NCI-H187 (cell line): ENCODE results near the gene NCK2.

Experiments used
- DNase-seq, 2 experiments: peaks; one replicate each; lab custom pipeline; 2025; lab: John Stamatoyannopoulos, UW

The NCK2 gene

DNA sequence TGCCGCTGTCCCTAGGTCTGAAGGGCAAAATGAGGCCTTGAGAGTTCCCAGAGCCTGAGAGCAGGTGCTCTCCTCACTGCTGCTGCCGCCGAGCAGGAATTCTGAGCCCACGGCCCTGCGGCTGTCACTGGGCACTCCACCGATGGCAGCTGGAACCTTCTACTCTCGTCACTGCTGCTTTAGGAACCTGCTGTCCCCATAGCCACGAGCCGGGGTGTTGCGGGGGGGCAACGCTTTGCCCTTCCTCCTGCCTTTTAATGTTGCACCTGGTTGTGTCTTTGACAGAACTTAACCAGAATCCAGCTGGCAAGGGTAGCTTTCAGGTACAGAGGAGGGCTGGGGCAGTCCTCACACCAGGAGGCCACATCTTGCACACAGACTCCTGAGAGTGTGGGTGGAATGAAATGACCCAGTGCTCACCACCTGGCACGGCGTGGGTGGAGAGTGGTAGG is 32.3 kb downstream of the NCK2 start:
- DNase-seq: no peak

DNA sequence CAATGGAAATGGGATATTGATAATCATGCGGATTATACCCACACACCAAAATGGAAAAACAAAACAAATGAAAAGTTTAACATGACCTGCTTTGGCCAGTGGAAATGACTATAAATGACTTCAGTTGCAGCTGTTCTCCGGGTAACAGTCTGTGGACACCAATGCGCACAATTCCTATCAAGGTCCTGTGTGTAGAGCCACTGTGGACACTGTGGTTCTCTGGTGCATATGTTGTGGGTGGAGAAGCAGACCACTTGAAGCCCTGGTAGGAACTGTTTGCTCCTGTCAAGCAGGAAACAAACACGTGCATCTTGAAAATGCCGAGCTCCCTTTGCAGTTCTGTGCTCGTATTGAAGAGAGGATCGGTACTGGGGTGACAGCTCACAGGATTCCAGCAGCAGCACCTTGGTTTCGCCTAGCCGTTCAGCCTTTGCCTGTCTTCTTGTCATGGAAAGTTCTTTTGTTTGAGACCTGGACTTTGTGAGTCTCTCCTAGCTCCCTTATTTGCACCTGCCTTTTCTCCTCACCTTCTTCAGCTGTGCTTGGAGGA is 32.9 kb downstream of the NCK2 start:
- no peak for DNase-seq

DNA sequence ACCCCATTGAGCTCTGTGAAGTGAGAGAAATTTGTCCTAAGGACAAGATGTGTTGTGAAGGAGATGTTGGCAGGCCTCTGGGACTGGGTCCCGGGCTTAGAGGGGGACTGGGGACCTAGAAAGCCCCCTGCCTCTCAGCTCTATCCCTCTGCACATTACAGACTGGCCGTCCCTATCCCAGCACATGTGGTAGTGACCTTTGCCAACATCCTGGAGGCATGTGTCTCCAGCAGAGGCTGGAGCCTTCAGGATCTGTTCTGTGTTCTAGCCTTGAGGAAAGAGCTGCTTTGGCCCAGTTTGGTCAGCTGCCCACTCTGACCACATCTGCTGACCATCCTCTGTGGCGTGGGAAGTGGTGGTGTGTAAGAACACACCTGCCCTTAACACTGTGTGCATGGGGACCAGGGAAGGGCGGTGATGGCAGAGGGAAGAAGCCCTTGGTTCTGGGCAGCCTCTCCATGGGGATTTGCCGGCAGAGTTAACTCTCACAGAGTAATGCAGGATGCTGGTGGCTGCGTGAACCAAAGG is 33.4 kb downstream of the NCK2 start:
- no peak for DNase-seq

DNA sequence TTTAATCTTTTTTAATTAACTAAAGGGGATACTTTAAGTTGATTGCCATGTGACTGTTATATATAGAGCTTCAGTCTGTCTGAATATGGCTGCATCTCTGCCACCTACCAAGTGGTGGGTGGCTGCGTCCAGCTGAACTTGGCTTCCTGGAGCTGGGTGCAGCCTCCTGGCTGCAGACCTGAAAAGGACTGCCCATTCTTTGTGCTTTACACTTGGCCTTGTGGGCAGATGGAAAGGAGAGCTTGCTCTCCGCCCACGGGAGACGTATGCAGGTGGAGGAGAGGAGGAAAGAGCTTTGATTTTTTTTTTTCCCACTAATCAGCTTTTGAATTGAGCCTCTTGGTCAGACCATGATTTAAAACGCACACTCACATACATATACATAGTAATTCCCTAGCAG is 34.7 kb downstream of the NCK2 start:
- DNase-seq: no peak

DNA sequence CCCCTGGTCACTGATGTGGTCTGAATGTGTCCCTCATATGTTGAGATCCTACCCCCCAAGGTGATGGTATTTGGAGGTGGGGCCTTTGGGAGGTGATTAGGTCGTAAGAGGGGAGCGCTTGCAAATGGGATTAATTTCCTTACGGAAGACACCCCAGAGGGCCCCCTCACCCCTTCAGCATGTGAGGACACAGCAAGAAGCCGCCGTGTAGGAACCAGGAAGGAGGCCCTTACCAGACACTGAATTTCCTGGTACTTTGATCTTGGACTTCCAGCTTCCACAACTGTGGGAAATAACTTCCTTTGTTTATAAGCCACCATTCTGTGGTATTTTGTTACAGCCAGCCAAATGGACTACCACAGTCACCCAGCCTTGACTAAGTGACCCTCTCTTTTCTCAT is 35.9 kb downstream of the NCK2 start:
- no peak for DNase-seq

DNA sequence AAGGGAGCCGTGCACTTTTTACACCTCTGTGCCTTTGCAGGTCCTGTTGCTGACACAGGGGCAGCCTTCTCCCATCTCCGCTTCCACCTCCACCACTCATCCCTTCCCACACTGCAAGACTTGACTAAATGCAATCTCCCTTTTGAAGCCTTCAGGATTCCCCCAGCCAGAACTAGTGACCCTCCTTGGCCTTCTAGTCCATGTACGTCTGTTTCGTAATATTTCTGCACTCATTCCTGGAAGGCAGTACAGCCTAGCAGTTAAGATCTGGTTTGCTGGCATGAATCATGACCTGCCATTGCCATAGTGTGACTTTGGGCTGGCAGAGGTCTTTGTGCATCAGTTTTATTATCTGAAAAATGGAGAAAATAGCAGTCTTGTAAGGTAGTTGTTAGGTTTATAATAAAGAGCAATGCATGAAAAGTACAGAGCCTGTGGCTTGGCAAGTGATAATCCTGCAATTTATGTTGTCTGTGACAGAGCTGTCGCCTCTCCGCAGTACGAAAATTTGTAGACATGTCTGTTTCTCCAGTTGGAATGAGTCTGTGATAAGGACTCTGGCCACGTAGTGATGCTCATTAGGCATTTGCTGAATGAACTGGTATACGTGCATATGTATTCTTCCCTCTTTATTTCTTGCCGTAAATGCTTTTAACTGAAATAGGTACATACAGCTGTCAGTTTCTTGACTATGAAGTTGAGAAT is 36.7 kb downstream of the NCK2 start:
- DNase-seq: no peak

DNA sequence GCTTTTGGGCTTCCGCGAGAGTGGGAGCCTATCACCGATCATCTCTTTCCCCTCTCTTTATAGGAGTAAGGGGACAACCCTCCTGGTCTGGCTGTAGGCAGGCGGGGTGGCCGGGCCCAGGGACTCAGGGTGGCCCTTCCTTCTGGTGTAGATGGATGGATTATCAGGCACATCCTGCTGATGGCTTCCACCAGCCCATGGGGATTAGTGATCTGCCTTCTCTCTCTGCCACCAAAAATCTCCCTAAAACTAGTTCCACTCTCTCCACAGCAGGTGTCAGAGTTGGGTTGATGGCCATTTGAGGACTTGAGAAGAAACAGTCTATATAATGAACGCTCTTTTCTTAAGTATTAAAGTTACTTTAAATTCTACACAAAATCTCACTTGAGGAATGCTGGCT is 37.4 kb downstream of the NCK2 start:
- no peak for DNase-seq

DNA sequence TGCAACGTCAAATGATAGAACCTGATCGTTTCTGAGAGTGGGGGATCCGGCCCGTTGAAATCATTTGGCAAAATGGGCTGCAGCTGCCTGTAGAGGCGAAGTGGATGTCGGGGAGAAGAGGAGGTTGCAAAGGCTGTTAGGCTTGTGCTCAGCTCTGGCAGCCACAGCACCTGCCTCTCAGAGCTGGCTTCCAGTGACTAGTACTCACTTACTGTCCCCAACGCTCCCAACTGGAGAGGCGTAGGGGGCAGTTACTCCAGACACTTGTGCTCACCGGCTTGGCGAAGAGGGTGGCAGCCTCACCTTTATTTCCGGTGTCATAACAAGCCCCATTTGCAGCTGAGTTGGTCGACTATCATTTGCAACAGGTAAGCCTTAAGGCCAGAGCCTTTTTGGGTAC is 37.9 kb downstream of the NCK2 start:
- DNase-seq: peak in 1 of 2 experiments; percentile 49

DNA sequence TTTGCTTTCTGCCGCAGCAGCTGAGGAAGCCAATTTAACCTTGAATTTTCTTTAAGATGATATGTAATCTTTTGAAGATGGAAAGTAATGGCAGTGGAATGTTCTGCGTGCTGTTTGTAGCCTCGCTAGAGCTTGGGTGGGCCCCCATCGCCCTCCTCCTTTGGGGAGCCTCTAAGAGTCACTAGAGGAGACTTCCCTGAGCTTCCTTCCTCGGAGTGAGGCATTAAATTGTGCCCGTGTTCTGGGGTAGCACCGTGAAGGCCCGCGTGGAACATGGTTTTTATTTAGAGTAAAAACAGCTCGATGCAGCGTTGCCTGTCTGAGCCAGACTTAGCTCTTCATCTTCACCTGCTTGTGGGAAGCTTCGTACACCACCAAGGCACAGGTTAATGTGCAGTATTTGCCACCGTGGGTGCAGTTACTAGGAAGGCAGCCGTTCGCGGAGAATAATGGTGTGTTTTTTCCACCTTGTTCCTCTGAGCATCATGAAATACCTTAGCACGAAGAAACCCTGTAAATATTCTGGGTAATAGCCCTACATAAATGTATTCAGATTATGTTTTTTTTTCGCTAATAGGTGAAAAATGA is 38.5 kb downstream of the NCK2 start:
- DNase-seq: no peak

DNA sequence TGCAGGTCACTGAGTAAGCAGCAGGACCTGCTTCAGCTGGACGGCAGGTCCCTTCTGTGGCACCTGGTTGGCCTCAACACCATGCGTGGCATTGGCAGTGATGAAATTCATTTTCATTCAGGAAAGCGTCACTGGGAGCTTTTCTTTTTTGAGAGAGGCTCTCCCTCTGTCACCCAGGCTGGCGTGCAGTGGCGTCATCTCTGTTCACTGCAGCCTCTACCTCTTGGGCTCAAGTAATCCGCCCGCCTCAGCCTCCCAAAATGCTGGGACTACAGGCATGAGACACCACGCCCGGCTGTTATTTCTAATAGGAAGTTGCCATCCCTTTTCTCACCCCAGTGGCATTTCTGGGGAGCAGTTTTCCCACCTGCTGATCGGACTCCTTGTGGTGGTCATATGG is 39.3 kb downstream of the NCK2 start:
- no peak for DNase-seq

DNA sequence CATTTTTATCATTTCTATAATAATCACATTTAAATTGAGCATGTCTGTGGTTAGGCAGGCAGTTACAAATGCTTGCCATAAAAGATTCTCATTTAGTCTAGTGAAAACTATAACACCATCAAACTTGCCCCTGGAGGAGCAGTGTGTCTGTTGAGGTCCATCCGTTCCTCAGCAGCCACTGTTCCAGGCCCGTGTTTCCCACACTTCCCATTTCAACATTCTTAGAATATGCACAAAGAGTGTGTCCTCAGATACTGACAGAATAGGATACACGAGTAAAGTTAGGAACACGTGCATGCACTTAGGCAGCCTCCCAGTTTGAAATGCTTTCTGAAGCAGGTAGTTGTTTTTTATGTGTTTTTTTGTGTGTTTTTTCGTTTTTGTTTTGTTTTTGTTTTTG is 39.9 kb downstream of the NCK2 start:
- DNase-seq: no peak

DNA sequence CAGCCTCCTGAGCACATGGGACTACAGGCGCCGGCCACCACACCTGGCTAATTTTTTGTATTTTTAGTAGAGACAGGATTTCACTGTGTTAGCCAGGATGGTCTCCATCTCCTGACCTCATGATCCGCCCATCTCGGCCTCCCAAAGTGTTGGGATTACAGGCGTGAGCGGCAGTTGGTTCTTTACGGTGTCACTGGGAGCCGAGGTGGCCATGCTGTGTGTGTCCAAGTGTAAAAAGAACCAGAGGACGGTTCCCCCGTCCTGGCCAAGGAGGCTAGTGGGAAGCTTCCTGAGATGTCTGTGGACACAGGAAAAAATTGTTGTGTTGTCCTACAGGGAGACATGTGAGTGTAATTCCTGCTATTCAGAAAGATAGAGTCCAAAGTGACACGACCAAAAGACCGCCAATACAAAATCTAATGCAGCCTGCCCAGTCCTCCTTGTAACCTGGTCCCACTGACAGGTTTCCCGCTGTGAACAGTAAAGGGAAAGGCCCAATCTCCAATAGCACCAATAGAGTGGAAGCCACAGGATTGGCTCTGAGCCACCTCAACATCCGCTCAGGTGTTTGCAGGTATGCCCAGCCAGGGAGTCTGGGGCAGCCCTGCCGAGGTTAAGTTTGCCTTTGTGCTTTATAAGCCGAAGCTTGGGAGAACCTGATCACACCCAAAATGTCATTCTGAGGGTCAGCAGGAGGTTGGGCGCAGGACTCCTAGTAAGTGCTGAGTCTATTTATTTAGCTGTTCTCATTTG is 40.6 kb downstream of the NCK2 start:
- no peak for DNase-seq

DNA sequence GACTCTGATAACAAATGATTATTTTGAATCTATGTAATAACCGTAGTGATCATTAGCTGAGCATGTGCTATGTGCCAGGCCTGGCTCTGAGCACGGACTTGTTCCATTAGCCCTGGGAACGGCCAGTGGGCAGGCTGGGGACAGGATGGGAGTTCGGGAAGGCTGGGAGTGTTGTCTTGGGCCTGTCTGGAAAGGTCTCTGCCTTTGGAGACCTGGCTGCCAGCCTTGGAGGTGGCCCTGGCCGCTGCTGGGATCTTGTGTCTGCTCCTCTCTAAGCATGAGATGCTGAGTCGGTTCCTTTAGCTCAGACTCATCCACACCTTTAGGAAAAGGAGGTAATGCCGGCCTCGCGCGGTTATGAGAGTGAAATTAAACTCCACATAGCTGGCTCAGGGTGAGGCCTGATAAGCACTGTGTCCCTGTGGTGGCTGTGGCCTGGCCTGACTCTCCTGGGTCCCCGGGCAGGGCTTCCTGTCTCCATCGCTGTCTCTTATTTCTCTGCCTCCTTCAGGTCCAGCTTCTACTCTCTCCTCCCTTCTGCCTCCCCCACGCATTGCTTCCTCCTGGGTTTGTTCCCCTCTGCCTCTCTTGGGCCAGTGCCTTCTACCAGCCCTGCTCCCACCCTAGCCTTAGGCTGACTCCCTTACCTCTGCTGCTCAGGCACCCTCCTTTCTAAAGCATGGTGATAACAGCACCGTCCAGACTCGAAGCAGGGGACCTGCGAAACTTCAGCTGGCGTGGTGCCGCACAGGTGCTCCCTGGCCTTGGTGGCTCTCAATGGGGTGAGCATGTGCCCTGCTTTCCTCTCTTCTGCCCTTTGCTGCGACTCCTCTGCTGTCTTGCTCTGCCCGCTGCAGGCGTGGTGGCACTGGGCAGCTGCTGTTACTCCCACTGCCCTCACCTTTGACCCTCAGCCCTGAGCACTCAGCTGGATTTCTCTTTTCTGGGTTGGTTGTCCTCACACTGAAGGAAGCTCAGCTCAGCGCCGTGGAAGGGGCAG is 41.8 kb downstream of the NCK2 start:
- DNase-seq: no peak

DNA sequence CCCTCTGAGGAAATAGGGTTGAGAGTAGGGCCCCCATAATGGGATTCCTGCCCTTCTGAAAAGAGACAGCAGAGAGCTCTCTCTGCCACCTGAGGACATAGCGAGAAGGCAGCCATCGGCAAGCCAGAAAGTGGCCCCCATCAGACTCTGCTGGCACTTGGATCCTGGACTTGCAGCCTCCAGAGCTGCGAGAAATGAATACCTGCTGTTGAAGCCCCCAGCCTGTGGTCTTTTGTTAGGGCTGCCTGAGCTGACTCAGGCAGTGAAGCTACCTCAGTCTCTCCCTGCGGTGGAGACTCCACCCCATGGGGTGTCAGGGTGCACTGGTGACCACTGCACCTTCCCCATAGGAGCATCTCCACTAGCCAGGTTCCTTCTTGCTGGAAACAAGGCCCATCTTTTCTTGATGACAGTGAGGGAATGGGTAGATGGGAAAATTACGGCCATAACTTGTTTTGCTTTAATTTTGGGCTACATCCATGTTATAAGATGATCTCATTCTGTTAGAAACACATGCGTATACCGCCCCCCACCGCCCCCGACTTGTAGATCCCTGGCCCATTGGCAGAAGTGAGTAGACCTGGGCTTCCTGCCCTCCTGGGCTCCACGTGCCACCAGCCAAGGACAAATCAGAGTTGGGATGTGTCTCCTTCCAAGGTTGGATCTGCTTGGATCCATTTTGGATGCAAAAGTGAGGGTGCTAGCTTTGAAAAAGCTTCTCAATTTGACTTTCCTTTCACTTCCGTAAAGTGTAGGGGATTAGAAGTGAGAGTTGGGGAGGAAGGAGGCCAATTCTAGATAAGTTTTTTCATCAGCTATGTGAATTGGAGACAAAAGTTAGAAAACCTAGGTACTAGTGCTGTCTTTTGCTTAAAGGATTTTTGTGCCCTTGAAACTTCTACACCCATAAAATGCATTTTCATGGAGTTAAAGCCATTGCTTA is 42.9 kb downstream of the NCK2 start:
- DNase-seq: no peak

DNA sequence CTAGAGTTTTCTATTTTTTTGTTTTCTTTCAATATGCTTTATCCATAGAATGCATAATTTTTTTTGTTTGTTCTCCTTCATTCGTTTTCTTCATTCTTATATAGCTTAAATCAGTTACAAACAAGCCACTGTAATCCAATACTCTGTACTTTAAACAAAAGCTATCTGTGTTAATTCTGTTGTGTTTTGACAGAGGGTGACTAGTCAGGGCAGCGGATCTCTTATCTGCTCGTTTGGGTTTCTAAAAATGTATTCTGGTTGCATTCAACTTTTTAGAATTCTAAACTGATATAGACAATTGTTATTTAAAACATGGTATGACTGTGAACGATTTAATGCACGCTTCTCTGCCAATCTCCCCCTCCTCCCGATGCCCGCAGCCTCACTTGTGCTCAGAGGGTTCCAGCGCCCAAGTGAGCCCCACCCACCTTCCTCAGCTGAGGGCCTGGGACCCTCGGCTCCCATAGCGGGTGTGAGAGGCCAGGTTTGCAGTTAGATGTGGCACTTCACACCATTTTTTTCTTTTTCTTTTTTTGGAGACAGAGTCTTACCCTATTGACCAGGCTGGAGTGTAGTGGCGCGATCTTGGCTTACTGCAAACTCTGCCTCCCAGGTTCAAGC is 44.1 kb downstream of the NCK2 start:
- DNase-seq: no peak

DNA sequence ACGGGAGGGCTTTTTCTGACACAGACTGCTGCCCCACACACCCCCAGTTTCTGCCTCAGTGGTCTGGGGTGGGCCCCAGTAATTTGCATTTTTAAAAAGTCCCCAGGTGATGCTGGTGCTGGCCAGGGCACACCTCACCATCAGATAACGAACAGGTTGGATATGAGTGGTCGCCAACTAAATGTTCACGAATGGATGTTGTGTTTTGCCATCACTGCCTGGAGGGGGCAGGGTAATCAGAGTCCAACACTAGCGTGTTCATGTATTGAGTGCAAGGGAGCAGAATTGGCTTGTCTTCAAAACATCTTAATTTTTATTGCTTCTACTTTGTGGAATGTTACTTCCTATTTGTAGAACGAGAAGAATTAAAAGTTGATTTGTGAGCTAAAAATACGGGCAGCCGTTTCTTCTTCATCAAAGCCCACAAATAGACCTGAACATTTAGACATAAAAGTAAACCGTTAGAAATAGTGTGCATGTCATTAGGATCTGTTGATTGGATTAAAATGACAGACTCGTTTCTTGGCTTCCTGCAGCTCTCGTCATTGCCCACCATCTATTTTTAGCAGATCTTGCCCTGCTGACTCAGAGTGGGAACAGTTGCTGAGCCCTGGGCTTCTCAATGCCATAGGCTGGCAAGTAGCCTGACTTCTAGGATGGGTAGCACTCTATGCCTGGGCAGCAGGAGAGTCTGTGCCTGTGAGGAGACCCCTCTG is 45.2 kb downstream of the NCK2 start:
- no peak for DNase-seq

DNA sequence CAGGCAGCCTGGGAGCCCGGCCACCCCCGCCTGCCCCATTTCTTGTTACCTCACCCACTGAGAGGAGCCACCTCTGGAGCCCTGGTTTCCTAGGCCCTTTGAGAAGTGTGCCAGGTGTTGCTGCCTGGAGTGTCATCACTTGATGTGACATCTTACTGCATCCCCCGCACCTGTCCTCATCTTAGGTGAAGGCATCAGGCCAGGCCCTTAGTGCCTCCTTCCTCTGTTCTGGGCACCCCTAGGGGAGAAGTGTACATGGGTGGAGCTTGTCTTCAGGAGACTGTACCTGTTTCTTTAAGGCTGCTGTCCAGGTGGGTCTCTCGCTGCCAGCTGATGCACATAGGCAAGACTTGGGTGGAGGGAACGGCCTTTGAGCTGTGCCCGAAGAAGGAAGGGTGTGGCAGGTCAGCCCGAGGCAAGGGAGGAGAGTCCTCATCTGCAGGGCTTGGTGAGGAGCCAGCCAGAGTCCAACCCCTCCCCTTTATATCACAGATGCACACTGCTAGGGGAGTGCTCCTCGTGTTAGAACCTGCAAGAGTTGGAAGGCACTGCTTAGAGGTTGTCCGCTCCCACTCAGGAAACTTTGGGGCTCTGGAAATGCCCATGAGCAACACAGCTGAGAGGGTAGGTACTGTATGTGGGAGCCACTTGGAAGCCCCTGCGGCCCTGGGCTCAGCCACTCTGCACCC is 45.9 kb downstream of the NCK2 start:
- DNase-seq: no peak

DNA sequence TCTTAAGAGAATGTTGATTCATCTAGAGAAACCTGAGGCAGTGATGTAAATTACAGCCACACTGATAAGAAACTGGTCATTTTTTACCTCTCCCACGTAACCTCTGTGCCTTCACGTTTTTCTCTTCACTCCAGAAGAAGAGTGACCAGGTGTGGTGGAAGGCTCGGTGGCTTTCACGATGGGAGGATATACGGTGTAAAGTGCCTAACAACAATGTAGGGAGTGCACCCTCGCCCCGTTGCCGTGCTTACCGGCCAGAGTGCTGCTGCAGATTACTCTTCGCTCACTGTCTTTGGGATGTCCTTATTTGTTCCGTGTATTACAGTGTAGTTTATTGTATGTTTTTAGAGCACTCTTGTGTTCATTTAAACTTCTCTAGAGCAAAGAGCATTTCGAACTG is 46.5 kb downstream of the NCK2 start:
- no peak for DNase-seq

DNA sequence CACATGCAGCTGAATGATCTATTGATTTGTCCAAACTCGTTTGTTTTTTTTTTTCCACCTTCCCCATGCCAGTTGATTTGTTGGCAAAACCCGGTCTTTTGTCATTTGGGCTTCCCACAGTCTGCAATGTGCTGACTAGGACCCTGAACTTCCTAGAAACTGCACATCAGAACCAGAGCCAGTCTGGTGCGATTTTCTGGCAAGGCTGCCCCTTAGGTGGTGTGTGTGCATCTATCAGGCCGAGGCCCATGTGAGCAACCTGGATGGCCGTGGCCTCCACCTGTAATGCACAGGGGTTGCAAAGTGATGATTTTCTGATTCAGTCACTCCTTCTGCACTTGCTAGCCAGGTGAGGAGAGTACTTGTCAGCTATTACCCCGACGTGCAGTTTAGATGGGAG is 47.8 kb downstream of the NCK2 start:
- DNase-seq: no peak
